Lung (tissue), 12 donors: ENCODE measurements around the gene ANKS1A. TPM values are rescaled to one million over a fixed set of nuclear protein-coding genes. Genes with fewer than 3 reads are reported as not detected.
"Not testable (repeated sequence)": the region's sequence is repeated elsewhere in the genome, so short reads cannot be mapped to it uniquely, and the experiment has no call there.

ENCODE experiments used
- ATAC-seq: fragments of 200-7000 bp; cut with Tn5 transposase; one replicate; pipeline ENCODE4 v1.9.1; 2020; ENCODE audit warnings: moderate number of reproducible peaks; ENCODE audit not compliant: insufficient read depth, low FRiP score
- DNase-seq, 3 donors: peaks; one replicate each; pipeline ENCODE4 v3.0.0-alpha.2; 2013 to 2017
- H3K27ac ChIP-seq, 2 donors: one replicate each; pipeline ENCODE4 v1.5.1; 2013; ENCODE audit warnings: mild to moderate bottlenecking in 2 of 2, moderate library complexity in 2 of 2, control low read depth in 1 of 2, inconsistent platforms in 1 of 2, low read depth in 1 of 2, low read length in 1 of 2
- H3K27me3 ChIP-seq, 3 donors: one replicate each; pipeline ENCODE4 v1.5.1; 2013; ENCODE audit warnings: low read length in 2 of 3; ENCODE audit not compliant: control insufficient read depth in 3 of 3, insufficient read depth in 3 of 3
- H3K36me3 ChIP-seq, 4 donors: one replicate each; pipeline ENCODE4 v1.5.1; 2013; ENCODE audit warnings: low read length in 4 of 4, mild to moderate bottlenecking in 1 of 4, moderate library complexity in 1 of 4; ENCODE audit not compliant: control insufficient read depth in 4 of 4, insufficient read depth in 4 of 4
- H3K4me1 ChIP-seq, 5 donors: one replicate each; pipeline ENCODE4 v1.5.1; 2013; ENCODE audit warnings: low read length in 5 of 5, mild to moderate bottlenecking in 2 of 5, moderate library complexity in 1 of 5; ENCODE audit not compliant: control insufficient read depth in 5 of 5, insufficient read depth in 5 of 5
- H3K4me3 ChIP-seq: one replicate; pipeline ENCODE4 v1.5.1; 2013; ENCODE audit warnings: mild to moderate bottlenecking, control low read depth, moderate library complexity
- H3K9ac ChIP-seq, 2 donors: one replicate each; pipeline ENCODE4 v1.5.1; 2013; ENCODE audit warnings: low read length in 2 of 2, control low read depth in 1 of 2; ENCODE audit not compliant: insufficient read depth in 1 of 2
- H3K9me3 ChIP-seq, 4 donors: one replicate each; pipeline ENCODE4 v1.5.1; 2013; ENCODE audit warnings: low read length in 3 of 4, mild to moderate bottlenecking in 1 of 4, moderate library complexity in 1 of 4; ENCODE audit not compliant: control insufficient read depth in 4 of 4, insufficient read depth in 3 of 4
- WGBS, 2 donors: extraction: QIAGEN DNeasy Blood & Tissue Kit; methylation state at CpG; one replicate each; pipeline ENCODE4 v1.1.7; 2013; 5-methylcytosine and 5-hydroxymethylcytosine counted together
- polyA plus RNA-seq, 2 donors: library from polyadenylated mRNA; stranded (reverse); fragments of 200-250 nt; gene quantifications; one replicate each; pipeline ENCODE4 v1.2.1, GENCODE V29; 2013
- total RNA-seq, 2 donors: library from RNA; depleted of rRNA in 1 of 2; stranded (reverse); fragments of >200 nt in 1 of 2; gene quantifications; one replicate each; pipeline ENCODE4 v1.2.1, GENCODE V29; 2014 to 2021
- TF ChIP-seq, protein P1 (sequence below): IDR thresholded peaks from 2 replicates; pipeline ENCODE4 v1.5.1; 2012; ENCODE audit warnings: mild to moderate bottlenecking; ENCODE audit errors: control extremely low read depth, extremely low read depth
- donor health status: control.
- donor health status: control.
- donor health status: Bipolar disorder and iron deficiency.
- donor health status: healthy.
- donor health status: DM: yes; HTN: yes; CAD: no.

Gene ANKS1A
- total and polyA plus RNA-seq, 4 donors = 10.4 to 40.6 (median 24.3) TPM

DNA sequence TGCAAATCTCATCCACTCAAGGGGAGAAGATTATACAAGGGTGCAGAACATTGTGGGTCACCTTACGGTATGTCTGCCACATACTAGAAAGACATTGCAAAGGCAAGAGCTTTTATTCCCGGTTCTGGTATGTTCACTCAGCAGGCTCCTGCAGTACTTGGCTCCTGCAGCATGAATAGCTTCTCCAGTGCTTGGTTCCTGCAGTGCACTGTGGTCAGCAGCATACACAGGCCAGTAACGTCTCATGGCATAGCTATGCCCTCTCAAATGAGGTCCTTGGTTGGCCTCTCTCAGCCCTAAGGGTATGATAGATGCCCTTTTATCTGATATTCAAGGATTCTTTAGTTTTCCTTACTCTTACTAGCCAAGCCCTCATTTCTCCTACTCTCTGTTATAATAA is 239.4 kb downstream of the ANKS1A start:
- 81 to 92% methylated on average over 3 of the region's 3 CpGs for WGBS, 2 donors
- no peak overlapping the region for H3K4me3 ChIP-seq
- H3K27ac ChIP-seq = no peak overlapping the region
- H3K9me3 ChIP-seq = no peaks in the 10 kb centered on the region
- TF ChIP-seq, protein P1, sequence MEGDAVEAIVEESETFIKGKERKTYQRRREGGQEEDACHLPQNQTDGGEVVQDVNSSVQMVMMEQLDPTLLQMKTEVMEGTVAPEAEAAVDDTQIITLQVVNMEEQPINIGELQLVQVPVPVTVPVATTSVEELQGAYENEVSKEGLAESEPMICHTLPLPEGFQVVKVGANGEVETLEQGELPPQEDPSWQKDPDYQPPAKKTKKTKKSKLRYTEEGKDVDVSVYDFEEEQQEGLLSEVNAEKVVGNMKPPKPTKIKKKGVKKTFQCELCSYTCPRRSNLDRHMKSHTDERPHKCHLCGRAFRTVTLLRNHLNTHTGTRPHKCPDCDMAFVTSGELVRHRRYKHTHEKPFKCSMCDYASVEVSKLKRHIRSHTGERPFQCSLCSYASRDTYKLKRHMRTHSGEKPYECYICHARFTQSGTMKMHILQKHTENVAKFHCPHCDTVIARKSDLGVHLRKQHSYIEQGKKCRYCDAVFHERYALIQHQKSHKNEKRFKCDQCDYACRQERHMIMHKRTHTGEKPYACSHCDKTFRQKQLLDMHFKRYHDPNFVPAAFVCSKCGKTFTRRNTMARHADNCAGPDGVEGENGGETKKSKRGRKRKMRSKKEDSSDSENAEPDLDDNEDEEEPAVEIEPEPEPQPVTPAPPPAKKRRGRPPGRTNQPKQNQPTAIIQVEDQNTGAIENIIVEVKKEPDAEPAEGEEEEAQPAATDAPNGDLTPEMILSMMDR = no peak
- H3K4me1 ChIP-seq = no peaks in the 10 kb centered on the region
- no peaks in the 10 kb centered on the region for H3K27me3 ChIP-seq
- no peak for DNase-seq
- H3K9ac ChIP-seq = no peak overlapping the region
- no peak for ATAC-seq
- H3K36me3 ChIP-seq = no peaks in the 10 kb centered on the region

DNA sequence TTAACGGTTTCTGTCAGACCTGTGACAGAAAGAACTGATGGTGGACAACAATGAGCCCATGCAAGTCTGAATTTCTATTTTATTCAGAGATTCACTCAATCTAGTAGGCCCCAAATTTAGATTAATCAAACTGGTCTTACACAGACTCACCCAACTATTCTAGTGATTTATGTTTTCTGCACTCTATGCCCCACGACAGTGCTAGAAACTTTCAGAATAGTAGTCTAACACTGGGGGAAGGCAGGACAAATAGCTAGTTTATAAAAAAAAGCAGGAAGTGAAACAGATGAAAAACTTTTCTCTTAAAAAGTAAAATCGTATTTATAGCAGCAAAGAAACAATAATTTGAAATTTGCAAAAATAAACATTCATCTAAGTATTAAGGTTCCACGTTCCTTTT is 247.1 kb downstream of the ANKS1A start:
- H3K9ac ChIP-seq = no peak overlapping the region
- TF ChIP-seq, protein P1 = no peak

DNA sequence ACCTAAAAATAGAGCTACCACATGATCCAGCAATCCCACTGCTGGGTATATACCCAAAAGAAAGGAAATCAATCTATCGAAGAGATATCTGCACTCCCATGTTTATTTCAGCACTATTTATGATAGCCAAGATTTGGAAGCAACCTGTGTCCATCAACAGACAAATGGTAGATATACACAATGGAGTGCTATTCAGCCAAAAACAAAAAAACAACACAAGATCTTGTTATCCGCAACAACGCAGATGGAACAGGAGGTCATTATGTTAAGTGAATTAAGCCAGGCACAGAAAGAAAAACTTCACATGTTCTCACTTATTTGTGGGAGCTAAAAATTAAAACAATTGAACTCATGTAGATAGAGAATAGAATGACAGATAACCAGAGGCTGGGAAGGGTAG is 249.1 kb downstream of the ANKS1A start:
- not testable (repeated sequence) for H3K27ac ChIP-seq, H3K9me3 ChIP-seq, H3K4me3 ChIP-seq, H3K27me3 ChIP-seq, DNase-seq, H3K9ac ChIP-seq, H3K4me1 ChIP-seq, H3K36me3 ChIP-seq, ATAC-seq
- WGBS, 2 donors = 61 to 69% methylated on average over 3 of the region's 3 CpGs

More for the DNA sequence above, 247.1 kb downstream of the ANKS1A start:
- no peak overlapping the region for H3K27ac ChIP-seq
- 56 to 74% methylated on average over 3 of the region's 4 CpGs for WGBS, 2 donors
- ATAC-seq = no peak
- no peaks in the 10 kb centered on the region for H3K27me3 ChIP-seq
- peaks cover 0 to 3% (median 0%) of the 10 kb centered on the region in 5 donors for H3K4me1 ChIP-seq
- no peaks in the 10 kb centered on the region for H3K9me3 ChIP-seq
- no peaks in the 10 kb centered on the region for H3K36me3 ChIP-seq
- no peak for DNase-seq
- no peak overlapping the region for H3K4me3 ChIP-seq

DNA sequence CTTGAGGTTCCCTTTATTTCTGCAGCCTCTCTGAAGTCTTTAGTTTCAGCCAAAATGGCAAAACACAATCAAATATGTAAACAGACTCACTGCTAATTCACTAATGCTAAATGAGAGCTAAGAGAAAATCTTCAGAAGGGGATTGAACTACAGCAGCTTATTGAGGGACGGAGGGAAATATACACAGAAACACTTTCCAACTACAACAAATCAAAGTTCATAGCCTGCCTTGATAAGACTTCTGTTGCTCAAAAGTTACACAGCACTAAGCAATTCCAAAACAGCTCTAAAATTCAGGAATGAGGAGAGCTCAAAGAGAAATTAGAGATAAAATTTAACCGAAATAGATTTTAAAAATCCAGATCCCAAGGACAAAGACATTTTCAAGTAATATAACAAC is 250.4 kb downstream of the ANKS1A start:
- Histone ChIP-seq H3K9me3 (no peaks in the 10 kb centered on the region), H3K36me3 (no peaks in the 10 kb centered on the region), H3K27ac (no peak overlapping the region), H3K4me3 (no peak overlapping the region), H3K9ac (no peak overlapping the region), H3K4me1 (peaks cover 0 to 3% (median 0%) of the 10 kb centered on the region in 5 donors), H3K27me3 (no peaks in the 10 kb centered on the region)
- DNase-seq (no peak), ATAC-seq (no peak)
- 60 to 75% methylated on average over 2 of the region's 2 CpGs for WGBS, 2 donors
- TF ChIP-seq, protein P1 = no peak
